GM21529 (cell line): ENCODE measurements around the gene ERGIC3.

ENCODE experiments used
- ATAC-seq: cut with Tn5 transposase; IDR thresholded peaks from one replicate; pipeline ENCODE4 v1.9.1; 2021; ENCODE audit not compliant: unreplicated experiment

ERGIC3 gene

GRCh38 chr20:35595901-35596300 lies 54.0 kb downstream of the ERGIC3 start:
- ATAC-seq, result no peak

- ATAC-seq, result no peak
Observed at GRCh38 chr20:35597186-35597585, 55.3 kb downstream of the ERGIC3 start.

GRCh38 chr20:35598476-35598875 lies 56.6 kb downstream of the ERGIC3 start:
- ATAC-seq, result no peak

- ATAC-seq, result no peak
Observed at GRCh38 chr20:35598899-35599775, 57.3 kb downstream of the ERGIC3 start.

GRCh38 chr20:35599776-35600120 lies 57.9 kb downstream of the ERGIC3 start:
- ATAC-seq, result no peak

- ATAC-seq, result no peak
Observed at GRCh38 chr20:35600176-35600992, 58.5 kb downstream of the ERGIC3 start.

GRCh38 chr20:35600993-35601973 lies 59.4 kb downstream of the ERGIC3 start:
- no peak for ATAC-seq

- ATAC-seq, result no peak
Observed at GRCh38 chr20:35601990-35602389, 60.1 kb downstream of the ERGIC3 start.

GRCh38 chr20:35602851-35603495 lies 61.1 kb downstream of the ERGIC3 start:
- no peak for ATAC-seq

GRCh38 chr20:35603695-35604448 lies 62.0 kb downstream of the ERGIC3 start:
- no peak for ATAC-seq

- no peak for ATAC-seq
Observed at GRCh38 chr20:35604449-35604747, 62.5 kb downstream of the ERGIC3 start.

- ATAC-seq, result no peak
Observed at GRCh38 chr20:35606127-35606526, 64.2 kb downstream of the ERGIC3 start.
